Measurements from ENCODE around the gene GUCY2C.

Gene GUCY2C

DNA sequence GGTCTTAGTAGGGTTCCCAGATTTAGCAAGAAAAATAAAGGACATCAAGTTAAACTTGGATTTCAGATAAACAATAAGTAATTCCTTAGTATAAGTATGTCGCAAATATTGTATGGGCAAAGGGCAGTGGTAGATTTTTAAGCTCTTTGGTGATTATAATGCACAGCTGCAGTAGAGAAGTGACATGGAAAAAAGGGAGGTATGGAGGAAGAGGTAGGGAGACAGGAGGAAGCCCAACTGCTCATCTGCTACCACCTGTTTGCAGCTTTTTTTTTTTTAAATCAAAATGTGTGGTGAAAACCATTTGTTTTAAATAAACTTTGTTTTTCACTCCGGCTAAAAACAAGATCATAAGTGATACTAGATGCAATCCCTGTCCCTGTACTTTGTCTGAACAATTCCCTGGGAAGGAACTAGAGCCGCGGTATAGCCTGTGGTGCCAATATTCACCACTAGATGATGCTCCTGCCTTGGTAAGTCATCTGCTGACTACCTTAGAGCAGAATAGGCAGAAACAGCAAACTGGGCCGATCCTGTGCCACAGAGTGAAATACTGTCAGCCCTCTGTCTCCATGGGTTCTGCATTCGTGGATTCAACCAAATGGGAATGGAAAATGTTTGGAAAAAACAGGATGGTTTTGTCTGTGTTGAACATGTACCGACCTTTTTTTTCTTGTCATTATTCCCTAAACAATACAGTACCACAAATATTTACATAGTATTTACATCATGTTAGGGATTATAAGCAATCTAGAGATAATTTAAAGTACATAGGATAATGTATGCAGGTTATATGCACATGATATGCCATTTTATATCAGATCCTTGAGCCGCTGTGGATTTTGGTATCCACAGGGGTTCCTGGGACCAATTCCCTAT is 66.3 kb downstream of the GUCY2C start:
- in situ Hi-C loops (cut with HindIII; ENCODE audit: low sequenced_read_pairs): no loop called here

GRCh38 chr12:14628771-14629170 is 67.6 kb downstream of the GUCY2C start:
- in situ Hi-C loops (cut with HindIII; ENCODE audit: low sequenced_read_pairs): no loop called here

GRCh38 chr12:14621826-14622225 is 74.6 kb downstream of the GUCY2C start:
- in situ Hi-C loops (cut with HindIII; ENCODE audit: low sequenced_read_pairs): no loop called here

DNA sequence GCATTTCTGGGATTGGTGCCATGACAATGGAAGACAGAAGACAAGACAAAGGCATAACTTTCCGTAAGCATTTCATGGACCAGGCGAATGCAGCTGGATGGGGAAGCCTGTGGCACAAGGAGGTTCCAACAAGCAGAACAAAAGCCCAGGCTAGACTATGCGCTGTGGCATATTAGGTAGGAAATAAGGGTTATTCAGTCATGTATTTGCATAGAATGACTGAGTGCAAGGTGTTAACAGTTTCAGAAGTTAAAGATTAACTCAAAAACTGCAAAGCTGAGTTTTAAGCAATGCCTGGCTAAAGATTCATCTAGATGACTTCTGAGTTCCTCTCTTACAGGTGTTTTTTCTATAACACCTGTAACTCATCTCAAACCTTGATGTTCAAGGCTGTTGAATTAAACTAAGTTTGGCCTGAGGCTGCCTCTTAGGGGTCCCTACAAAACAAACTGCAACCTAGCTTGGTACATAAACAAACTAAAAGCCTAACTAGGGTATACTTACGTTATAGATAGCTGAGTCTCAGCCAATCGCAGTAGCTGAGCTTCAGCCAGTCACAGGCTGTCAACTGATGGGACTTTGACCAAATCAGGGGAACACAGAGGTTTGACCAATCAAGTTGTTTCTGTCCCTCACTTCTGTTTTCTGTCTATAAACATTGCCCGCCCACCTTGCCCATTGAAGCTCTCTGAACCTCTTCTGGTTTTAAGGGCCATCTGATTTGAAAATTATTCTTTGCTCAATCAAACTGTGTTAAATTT is 76.5 kb downstream of the GUCY2C start:
- in situ Hi-C loops (cut with HindIII; ENCODE audit: low sequenced_read_pairs): loop anchor here (5.0 kb wide), 1 partner anchor 57 kb away; no protein-coding TSS in a partner anchor

DNA sequence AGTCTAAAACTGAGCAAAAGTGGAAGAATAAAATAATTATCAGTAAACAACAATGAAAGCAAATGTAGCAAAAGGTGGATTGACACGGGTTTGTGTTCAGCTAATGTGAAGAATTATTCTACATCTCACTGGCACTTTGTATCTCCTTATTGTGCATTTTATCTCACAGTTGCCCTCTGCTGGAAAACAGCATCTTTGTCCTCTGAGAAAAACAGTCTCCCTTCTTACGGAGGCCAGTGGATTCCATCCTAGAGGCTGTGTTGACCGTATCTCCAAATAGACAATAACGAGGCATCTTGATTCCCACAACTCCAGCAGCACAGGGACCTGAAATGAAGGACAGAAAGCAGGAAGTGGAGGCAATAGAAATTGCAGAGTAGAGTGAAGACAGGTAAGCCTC is 77.4 kb downstream of the GUCY2C start:
- in situ Hi-C loops (cut with HindIII; ENCODE audit: low sequenced_read_pairs): loop anchor here (5.0 kb wide), 1 partner anchor 58 kb away; no protein-coding TSS in a partner anchor

- in situ Hi-C loops (cut with HindIII; ENCODE audit: low sequenced_read_pairs): loop anchor here (5.0 kb wide), 1 partner anchor 63 kb away; no protein-coding TSS in a partner anchor
Observed at GRCh38 chr12:14614704-14615121, 81.7 kb downstream of the GUCY2C start.

GRCh38 chr12:14613718-14614117 is 82.7 kb downstream of the GUCY2C start:
- in situ Hi-C loops (cut with HindIII; ENCODE audit: low sequenced_read_pairs): no loop called here

GRCh38 chr12:14612898-14613445 is 83.4 kb downstream of the GUCY2C start:
- in situ Hi-C loops (cut with HindIII; ENCODE audit: low sequenced_read_pairs): no loop called here

DNA sequence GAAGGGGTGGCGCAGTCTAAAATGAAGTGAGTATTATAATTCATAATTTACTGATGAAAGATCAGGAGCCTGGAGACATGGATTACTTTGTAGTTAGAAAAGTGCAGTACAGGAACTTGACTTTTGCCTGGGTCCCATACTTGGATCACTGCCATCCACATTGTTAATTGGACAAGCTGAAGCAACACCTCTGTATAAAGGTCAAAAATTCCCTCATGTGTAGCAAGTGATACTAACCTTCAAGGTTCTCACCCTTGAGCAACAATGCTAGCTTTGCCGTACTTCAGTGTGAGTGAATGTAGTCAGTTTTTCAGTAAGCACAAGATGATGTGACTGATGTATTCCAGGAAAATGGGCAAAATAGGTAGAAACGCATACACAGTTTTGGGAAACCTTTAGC is 84.1 kb downstream of the GUCY2C start:
- in situ Hi-C loops (cut with HindIII; ENCODE audit: low sequenced_read_pairs): no loop called here

DNA sequence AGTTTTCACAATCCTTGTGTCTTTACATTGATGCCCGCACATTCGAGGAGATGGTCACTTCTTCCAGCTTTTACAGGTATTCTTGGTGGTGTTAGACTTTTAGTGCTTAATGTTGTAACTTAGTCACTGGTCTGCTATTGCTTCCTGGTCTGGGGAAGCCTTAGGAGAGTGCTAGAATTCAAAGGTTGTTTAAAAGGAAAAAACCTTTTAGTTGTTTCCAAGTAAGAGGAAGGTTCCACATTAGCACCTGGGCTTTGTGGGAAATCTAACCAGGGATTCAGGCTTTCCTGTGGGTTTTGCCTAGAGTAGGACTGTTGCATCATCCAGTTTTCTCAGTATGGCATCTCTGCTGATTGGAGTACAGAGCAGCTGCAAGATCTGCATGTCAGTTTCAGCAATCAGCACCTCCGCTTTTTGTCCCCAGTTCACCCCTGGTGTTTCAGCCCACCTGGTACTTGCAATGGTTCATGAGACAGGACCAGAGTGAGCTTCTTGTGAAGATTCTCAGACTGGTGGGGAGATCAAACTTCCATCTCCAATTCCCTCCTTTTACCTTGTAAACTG is 84.7 kb downstream of the GUCY2C start:
- in situ Hi-C loops (cut with HindIII; ENCODE audit: low sequenced_read_pairs): no loop called here

DNA sequence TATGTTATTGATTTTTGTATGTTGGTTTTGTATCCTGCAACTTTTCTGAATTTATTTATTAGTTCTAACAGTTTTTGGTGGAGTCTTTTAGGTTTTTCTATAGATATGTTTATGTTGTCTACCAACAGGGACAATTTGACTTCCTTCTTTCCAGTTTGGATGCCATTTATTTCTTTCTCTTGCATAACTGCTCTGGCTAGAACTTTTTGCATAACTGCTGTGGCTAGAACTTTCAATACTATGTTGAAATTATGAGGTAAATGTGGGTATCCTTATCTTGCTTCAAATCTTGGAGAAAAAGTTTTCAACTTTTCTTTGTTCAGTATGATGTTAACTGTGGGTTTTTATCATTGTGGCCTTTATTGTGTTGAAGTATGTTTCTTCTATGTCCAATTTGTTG is 88.8 kb downstream of the GUCY2C start:
- in situ Hi-C loops (cut with HindIII; ENCODE audit: low sequenced_read_pairs): no loop called here

- in situ Hi-C loops (cut with HindIII; ENCODE audit: low sequenced_read_pairs): no loop called here
Observed at GRCh38 chr12:14605401-14605989, 90.9 kb downstream of the GUCY2C start.

GRCh38 chr12:14601692-14602478 is 94.5 kb downstream of the GUCY2C start:
- in situ Hi-C loops (cut with HindIII; ENCODE audit: low sequenced_read_pairs): no loop called here

DNA sequence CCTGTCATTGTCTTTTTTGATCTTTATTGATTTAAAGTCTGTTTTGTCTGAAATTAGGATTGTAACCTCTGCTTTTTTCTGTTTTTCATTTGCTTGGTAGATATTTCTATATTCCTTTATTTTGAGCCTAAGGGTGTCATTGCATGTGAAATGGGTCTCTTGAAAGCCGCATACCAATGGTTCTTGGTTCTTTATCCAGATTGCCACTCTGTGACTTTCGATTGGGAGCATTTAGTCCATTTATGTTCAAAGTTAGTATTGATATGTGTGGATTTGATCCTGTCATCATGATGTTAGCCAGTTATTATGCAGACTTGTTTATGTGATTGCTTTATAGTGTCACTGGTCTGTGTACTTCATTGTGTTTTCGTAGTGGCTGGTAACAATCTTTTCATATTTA is 98.9 kb downstream of the GUCY2C start:
- in situ Hi-C loops (cut with HindIII; ENCODE audit: low sequenced_read_pairs): no loop called here

DNA sequence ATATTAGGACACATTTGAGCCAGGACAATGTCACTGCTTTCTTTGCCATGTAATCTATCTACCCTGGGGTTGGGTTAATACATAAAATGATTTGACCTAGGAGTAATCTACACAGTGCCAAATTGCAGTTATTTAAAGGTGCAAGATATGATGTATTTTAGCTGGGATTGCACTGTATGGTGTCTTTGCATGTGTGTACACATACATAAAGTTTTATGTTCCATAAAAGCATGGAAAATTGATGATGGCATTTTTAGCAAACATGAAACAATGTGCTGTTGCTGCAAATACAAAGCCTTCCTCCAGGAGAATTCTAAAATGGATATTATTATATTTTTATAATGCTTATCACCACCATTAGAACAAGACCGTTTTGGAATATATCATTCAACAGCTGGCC is 104.7 kb downstream of the GUCY2C start:
- in situ Hi-C loops (cut with HindIII; ENCODE audit: low sequenced_read_pairs): no loop called here

DNA sequence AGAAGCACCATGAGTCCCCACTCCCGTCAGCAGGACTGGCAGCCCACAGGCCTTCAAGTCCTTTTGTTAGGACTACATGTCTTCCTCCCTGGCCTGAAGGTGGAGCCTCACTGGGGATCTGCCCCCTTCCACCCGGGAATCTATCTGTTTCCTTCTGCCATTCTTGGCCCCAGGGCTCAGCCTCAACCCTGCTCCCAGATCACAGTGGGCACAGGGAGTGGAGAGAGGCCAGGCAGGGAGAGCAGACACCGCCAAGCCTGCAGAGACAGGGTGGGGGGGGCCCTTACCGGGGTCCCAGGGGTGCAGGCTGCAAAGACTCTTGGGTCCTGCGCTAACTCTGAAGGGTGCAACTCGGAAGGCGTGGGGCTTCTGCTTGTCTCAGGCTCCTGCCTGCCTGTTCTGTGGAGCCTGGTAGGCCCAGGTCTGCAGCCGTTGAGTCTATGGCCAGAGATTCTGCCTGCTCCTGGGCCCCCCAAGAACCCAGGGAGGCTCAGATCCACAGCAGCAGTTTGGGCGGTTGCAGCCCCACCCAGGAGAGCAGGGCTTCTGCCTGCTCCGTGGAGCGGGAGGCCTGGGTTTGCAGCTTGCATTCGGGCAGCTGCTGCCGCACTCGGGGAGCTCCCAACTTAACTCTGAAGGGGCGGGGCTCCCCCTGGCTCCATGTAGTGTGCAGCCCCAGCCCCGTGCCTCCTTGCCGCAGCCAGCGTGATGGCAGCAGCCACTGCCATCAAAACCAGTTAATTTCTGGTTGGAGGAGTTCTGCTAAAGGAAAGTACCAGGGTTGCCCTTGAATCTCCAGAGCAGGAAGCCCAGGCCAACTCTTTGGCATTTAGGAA is 107.0 kb downstream of the GUCY2C start:
- in situ Hi-C loops (cut with HindIII; ENCODE audit: low sequenced_read_pairs): no loop called here

GRCh38 chr12:14588571-14588970 is 107.8 kb downstream of the GUCY2C start:
- in situ Hi-C loops (cut with HindIII; ENCODE audit: low sequenced_read_pairs): no loop called here

DNA sequence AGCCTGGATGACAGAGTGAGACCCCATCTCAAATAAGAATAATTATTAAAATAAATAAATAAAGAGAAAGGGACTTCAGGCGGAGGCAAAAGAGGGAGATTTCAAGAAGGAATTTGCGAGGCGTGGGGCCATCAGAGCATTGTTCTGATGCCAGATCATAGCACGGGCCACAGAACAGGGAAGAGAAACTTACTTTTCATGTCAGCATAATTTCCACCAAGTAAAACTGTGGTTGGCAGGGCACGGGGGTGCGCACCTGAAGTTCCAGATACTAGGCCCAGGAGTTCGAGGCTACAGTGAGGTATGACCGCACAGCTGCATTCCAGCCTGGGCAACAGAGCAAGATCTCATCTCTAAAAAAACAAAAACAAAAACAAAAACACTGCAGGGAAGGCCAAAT is 117.8 kb downstream of the GUCY2C start:
- in situ Hi-C loops (cut with HindIII; ENCODE audit: low sequenced_read_pairs): no loop called here

GRCh38 chr12:14577344-14577743 is 119.1 kb downstream of the GUCY2C start:
- in situ Hi-C loops (cut with HindIII; ENCODE audit: low sequenced_read_pairs): no loop called here

All from endothelial cell of hepatic sinusoid (primary cell).